HG02798 (cell line): ENCODE data around the gene CFAP119.

Source experiments
- ATAC-seq: cut with Tn5 transposase; IDR thresholded peaks from one replicate; pipeline ENCODE4 v1.9.1; 2021; ENCODE audit warnings: mild to moderate bottlenecking; ENCODE audit not compliant: unreplicated experiment, poor library complexity

CFAP119 gene

DNA sequence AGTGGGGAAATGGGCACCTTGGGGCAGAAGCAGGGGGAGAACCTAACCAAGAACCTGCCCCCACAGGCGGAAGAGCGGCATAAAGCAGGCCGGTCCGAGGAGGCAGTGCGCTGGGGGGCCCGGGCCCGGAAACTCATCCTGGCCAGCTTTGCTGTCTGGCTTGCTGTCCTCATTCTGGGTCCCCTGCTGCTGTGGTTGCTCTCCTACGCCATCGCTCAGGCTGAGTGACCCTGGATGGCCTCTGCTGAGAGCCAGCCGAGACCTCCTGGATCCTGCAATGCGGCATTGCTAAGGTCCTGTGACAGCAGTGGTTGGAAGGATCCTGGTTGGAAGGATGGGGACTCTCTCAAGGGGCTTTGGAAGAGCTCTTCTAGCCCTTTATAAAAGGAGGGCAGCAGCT lies 18.1 kb downstream of the CFAP119 start:
- ATAC-seq: no peak

DNA sequence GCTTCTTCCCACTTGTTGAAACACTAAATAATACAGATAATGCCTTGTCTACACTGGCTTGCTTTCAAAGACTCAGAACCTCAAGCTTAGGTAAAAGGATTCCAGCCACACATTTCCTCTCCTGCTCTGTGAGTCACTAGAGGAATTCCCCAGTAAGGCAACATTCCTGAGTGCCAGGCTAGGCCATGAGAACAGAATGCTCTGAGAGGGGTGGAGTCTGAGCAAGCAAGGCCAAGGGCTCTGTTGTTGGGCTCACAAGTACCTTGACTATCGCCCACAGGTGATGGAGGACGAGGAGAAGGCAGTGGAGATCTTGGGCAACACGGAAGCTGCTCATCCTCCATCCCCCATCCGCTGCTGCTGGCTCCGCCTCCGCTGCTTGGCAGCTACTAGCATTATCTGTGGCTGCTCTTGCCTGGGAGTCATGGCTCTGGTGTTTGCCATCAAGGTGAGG lies 20.4 kb downstream of the CFAP119 start:
- no peak for ATAC-seq

DNA sequence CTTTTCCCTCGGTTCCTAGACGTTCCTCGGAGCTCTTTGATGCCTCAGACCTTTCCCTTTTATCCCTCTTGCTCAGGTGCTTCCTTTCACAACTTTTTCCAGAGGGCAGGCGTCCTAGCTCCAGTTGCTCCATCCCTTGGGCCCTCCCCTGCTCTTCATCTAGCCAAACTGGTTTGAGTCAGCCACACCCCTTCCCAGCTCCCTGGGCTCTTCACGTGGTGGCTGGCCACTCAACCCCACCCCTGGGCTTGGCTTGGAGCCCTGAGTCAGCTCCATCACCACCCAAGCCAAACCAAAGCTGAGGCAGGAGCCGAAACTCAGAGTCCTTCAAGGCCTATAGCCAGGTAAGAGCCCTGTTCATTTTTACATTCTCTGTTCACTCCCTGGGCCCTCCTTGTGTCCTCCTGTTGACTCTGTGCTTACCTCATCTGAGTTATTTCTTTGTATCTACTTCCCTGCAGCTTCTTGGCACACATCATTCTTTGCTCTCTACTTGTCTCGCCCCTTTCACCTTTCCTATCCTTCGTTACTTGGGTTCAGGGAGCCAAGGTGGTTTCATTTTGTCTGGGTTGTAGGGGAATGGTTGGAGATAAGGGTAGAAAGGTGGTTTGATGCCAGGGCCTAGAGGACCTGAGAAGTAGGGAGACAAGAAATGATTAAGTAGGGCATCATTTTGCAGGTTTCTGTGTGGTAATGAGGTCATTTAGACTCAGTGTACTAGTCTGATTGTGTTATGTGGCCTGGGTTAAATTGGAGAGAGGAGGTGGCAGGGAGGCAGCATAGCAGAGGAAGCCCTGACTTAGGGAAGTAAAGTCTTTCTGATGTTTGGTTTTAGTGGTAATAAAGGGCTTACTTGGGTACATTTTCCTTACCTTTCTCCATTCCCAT lies 21.3 kb downstream of the CFAP119 start:
- ATAC-seq: no peak

DNA sequence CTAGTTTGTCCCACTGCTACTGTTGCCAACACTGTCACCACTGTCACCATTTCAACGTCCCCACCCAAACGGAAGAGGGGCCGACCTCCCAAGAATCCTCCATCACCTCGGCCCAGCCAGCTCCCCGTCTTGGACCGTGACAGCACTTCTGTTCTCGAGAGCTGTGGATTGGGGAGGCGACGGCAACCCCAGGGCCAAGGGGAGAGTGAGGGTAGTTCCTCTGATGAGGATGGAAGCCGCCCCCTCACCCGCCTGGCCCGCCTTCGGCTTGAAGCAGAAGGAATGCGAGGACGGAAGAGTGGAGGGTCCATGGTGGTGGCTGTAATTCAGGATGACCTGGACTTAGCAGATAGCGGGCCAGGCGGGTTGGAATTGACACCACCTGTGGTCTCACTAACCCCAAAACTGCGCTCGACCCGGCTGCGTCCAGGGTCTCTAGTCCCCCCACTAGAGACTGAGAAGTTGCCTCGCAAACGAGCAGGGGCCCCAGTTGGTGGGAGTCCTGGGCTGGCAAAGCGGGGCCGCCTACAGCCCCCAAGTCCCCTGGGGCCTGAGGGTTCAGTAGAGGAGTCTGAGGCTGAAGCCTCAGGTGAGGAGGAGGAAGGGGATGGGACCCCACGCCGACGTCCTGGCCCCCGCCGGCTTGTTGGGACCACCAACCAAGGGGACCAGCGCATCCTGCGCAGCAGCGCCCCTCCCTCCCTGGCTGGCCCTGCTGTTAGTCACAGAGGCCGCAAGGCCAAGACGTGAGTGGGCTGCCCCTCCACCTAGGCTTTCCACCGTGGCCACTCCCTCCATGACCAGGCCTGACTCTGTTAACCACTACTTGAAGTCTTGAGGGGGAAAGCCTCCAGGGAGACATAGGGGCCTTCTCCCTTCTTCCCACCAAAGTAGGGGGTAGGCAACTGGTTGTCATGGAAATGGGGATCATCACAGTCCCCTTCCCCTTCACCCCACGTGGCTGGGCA lies 22.6 kb downstream of the CFAP119 start:
- no peak for ATAC-seq

DNA sequence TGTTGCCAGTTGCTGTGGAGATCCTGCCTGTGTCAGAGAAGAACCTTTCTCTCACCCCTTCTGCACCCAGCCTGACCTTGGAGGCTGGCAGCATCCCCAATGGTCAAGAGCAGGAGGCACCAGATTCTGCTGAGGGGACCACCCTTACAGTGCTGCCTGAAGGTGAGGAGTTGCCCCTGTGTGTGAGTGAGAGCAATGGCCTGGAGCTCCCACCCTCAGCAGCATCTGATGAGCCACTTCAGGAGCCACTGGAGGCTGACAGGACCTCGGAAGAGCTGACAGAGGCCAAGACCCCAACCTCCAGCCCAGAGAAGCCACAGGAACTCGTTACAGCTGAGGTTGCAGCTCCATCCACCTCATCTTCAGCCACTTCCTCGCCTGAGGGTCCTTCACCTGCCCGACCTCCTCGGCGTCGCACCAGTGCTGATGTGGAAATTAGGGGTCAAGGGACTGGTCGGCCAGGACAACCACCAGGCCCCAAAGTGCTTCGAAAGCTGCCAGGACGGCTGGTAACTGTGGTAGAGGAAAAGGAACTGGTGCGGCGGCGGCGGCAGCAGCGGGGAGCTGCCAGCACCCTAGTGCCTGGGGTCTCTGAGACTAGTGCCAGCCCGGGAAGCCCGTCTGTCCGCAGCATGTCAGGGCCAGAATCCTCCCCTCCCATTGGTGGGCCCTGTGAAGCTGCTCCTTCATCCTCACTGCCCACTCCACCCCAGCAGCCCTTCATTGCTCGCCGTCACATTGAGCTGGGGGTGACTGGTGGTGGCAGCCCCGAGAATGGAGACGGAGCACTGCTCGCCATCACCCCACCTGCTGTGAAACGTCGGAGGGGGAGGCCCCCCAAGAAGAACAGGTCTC lies 23.8 kb downstream of the CFAP119 start:
- no peak for ATAC-seq

DNA sequence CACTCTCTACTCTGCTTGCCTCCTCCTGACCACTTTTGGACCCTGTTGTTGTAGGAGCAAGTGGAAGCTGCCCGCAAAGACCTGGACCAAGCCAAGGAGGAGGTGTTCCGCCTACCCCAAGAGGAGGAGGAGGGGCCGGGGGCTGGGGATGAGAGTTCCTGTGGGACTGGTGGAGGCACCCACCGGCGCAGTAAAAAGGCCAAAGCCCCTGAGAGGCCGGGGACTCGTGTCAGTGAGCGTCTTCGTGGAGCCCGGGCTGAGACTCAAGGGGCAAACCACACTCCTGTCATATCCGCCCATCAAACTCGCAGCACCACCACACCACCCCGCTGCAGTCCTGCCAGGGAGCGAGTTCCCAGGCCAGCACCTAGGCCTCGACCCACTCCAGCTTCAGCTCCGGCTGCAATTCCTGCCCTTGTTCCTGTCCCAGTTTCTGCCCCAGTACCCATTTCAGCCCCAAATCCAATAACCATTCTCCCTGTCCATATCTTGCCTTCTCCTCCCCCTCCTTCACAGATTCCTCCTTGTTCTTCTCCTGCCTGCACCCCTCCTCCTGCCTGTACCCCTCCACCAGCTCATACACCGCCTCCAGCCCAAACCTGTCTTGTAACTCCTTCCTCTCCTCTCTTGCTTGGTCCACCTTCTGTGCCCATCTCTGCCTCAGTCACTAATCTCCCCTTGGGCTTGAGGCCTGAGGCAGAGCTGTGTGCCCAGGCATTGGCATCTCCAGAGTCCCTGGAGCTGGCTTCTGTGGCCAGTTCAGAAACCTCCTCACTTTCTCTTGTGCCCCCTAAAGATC lies 24.7 kb downstream of the CFAP119 start:
- no peak for ATAC-seq

DNA sequence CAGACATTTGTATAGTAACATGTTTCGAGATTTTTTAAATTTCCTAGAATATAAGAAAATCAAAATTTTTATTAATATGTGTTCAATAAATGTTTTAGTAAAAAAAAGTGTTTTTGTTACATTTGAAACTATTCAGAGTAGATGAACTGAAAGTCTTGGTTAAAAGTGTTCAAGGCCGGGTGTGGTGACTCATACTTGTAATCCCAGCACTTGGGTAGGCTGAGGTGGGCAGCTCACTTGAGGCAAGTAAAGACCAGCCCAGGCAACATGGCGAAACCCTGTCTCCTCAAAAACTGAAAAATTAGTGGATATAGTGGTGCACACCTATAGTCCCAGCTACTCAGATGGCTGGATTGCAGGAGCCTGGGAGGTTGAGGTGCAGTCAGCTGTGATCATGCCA lies 30.5 kb downstream of the CFAP119 start:
- no peak for ATAC-seq

DNA sequence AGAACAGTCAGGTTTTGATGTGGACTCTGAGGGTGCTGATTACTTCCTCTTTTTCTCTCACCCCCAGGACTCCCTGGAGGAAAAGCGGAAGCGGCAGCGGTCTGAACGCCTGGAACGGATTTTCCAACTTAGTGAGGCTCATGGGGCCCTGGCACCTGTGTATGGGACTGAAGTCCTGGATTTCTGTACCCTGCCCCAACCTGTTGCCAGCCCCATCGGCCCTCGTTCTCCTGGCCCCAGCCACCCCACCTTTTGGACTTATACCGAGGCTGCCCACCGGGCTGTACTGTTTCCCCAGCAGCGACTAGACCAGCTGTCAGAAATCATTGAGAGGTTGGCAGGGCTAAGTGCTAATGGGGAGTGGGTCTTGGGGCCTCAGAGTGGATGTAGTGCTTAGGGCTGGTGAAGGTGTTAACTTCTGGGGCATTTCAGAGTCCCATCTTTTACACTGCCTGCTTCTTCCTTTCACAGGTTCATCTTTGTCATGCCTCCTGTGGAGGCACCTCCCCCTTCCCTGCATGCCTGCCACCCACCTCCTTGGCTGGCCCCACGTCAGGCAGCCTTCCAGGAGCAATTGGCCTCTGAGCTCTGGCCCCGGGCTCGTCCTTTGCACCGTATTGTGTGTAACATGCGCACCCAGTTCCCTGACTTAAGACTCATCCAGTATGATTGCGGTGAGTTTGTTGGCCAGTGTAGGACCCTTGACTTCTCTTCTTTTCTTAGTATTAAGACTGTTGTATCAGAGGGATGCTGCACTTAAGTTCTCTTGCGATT lies 32.8 kb downstream of the CFAP119 start:
- no peak for ATAC-seq

DNA sequence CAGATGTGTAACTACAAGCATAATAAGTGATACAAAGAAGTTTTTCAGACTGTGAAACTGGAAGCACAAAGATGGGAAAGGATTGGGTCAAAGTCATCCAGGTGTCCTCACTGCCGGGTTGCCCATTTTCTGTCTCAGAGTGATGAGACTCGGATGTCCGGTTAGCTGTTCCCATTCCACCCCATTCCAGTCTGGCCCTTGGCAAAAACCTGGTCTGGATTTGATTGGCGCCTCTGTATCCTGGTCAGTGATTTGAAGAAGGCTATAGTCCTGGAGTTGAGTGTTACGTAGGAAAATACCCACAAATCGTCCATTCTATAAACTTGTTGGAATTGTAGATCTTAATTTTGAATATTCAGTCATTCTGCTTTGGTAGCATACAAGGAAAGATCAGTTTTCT lies 33.5 kb downstream of the CFAP119 start:
- ATAC-seq: no peak

DNA sequence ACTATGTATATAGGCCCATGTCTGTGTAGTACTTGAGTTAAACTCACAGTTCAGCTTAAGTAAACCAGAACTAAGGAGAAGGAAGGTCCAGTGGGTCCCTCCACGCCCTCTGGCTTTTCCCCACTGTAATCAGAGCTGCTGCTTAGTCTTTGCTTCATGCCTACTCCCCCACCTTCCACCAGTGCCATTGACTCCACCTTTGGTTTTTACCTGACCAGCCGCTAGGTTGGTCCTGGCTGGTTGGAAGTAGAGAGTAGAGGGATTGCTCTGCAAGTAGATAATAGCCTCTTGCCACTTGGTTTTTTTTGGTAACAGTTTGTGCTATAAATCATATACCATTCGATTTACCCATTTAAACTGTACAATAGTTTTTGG lies 36.5 kb downstream of the CFAP119 start:
- no peak for ATAC-seq

DNA sequence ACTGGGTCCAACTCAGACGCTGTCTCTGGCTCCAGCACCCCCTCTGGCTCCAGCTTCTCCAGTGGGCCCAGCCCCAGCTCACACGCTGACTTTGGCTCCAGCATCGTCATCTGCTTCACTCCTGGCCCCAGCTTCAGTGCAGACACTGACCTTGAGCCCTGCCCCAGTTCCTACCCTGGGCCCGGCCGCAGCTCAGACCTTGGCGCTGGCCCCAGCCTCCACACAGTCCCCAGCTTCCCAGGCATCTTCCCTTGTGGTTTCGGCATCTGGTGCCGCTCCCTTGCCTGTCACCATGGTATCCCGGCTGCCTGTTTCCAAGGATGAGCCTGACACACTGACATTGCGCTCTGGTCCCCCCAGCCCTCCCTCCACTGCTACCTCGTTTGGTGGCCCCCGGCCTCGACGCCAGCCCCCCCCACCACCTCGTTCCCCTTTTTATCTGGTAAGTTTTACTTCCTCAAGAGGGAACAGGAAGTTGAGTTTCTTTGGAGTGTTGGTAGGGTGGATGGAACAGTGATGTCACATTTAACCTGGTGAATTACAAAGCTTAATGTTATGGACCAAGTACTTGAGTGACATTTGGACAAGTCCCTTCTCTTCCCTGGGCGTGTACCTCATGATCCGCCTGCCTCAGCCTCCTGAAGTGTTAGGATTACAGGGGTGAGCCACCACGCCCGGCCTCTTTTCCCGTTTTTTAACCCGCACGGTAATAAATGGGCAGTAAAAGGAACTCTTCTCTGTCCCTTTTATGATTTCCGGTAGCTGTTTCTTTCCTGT lies 37.0 kb downstream of the CFAP119 start:
- ATAC-seq: no peak

DNA sequence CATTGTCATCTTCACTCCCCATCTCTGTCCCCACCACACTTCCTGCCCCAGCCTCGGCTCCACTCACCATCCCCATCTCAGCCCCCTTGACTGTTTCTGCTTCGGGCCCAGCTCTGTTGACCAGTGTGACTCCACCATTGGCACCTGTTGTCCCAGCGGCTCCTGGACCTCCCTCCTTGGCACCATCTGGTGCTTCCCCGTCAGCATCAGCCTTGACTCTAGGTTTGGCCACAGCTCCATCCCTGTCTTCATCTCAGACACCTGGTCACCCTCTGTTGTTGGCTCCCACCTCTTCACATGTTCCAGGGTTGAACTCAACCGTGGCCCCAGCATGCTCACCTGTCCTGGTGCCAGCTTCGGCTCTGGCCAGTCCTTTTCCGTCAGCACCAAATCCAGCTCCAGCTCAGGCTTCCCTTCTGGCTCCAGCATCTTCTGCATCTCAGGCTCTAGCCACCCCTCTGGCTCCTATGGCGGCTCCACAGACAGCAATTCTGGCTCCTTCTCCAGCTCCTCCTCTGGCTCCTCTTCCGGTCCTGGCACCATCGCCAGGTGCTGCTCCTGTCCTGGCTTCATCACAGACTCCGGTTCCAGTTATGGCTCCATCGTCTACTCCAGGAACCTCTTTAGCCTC lies 38.0 kb downstream of the CFAP119 start:
- ATAC-seq: no peak

DNA sequence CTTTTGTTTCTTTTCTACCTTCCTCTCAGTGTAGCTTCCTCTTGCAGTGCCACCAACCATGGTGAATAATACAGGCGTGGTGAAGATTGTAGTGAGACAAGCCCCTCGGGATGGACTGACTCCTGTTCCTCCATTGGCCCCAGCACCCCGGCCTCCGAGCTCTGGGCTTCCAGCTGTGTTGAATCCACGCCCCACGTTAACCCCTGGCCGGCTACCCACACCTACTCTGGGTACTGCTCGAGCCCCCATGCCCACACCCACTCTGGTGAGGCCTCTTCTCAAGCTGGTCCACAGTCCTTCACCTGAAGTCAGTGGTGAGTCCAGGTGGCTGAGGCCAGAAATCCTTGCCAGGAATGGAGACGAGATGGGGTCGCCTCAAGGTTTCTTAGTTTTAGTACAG lies 38.9 kb downstream of the CFAP119 start:
- ATAC-seq: no peak

DNA sequence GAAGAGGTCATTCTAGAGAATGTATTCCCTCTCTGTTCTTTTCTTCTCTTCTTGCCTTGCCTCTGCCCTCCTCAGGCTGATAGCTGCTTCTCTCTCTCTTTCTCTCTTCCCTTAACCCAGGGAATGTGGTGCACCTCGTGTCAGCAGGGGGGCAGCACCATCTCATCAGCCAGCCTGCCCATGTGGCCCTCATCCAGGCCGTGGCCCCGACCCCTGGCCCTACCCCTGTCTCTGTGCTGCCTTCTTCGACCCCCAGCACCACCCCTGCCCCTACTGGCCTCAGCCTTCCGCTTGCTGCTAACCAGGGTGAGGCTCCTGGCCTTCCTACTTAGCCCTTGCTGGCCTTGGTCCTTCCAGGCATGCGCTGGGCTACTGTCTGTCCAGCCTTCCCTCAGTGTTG lies 39.4 kb downstream of the CFAP119 start:
- no peak for ATAC-seq

DNA sequence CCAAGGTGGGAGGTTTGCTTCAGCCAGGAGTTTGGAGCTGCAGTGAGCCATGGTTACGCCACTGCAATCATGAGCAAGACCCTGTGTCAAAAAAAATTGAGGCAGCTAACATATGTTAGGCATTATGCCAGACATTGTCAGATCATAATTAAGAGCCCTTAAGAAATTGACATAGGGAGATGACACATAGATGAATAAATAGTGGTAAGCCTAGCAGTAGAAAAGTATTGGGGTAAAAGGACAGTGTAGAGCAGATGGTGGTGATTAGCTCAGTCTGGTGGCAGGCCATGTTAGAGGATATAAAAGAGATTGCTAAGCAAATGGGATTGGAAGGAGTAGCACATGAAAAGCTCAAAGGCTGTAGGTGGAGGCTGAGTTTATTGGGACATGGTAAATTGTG lies 40.3 kb downstream of the CFAP119 start:
- ATAC-seq: no peak

DNA sequence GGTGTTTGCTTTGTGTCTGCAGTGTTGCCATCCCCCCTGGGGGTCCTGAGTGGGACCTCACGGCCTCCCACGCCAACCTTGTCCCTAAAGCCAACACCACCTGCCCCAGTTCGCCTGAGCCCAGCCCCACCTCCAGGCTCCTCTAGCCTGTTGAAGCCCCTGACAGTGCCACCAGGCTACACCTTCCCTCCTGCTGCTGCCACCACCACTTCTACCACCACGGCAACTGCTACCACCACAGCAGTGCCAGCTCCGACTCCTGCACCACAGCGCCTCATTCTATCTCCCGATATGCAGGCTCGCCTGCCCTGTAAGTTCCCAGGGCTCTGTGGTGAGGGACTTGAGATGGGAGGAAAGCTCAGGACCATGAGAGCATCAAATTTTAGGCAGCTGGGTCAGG lies 40.7 kb downstream of the CFAP119 start:
- ATAC-seq: no peak

DNA sequence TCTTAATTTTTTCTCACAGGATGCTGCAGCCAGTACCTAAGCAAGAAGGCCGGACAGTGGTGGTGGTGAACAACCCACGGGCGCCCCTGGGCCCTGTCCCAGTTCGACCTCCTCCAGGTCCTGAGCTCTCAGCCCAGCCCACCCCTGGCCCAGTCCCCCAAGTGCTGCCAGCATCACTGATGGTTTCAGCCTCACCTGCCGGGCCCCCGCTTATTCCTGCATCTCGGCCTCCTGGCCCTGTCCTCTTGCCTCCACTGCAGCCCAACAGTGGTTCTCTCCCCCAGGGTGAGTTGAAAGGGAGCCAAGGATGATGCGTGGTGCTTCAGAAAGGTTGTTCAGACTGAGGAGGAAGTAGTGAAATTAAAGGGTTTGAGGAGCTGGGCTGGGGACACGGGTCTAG lies 41.2 kb downstream of the CFAP119 start:
- no peak for ATAC-seq

DNA sequence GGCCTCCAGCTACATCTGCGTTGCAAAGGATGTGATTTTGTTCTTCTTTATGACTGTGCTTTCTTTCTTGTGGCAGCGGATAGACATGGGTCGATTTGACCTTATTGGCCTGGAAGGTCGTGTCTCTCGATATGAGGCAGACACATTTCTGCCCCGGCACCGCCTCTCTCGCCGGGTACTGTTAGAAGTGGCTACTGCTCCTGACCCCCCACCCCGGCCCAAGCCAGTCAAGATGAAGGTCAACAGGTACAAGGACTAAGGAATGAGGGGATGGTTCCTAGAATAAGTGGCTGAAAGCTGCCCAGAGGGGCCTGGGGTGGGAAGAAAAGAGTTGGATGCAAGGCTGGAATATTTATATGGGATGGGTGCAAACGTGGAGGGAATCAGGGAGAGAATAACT lies 41.8 kb downstream of the CFAP119 start:
- no peak for ATAC-seq
